CD14-positive monocyte (primary cell): ENCODE results near the gene ANO4. TPM values are rescaled to one million over a fixed set of nuclear protein-coding genes. Genes with fewer than 3 reads are reported as not detected.

Experiments
- DNase-seq, 3 donors: peaks; one replicate each; pipeline ENCODE4 v3.0.0-alpha.2; 2011 to 2022
- H2AFZ ChIP-seq: 2 replicates; pipeline ENCODE4 v1.6.0; 2012; ENCODE audit warnings: mild to moderate bottlenecking, low read depth, low read length, inconsistent platforms; ENCODE audit not compliant: insufficient read depth, poor library complexity, severe bottlenecking
- H3K27ac ChIP-seq, 2 donors: 1 replicate in 1 of 2; 2 replicates in 1 of 2; pipeline ENCODE4 v1.5.1; 2012 to 2013; ENCODE audit warnings: low read length in 2 of 2, control low read depth in 1 of 2, inconsistent platforms in 1 of 2, low read depth in 1 of 2, mild to moderate bottlenecking in 1 of 2
- H3K27me3 ChIP-seq, 2 donors: one replicate each; pipeline versions ENCODE4 v1.6.0 to v1.6.1; 2011 to 2013; ENCODE audit warnings: low read length in 2 of 2; ENCODE audit not compliant: control insufficient read depth in 2 of 2, insufficient read depth in 2 of 2
- H3K36me3 ChIP-seq, 2 donors: replicated peaks in 1 of 2; 1 replicate in 1 of 2; 2 replicates in 1 of 2; pipeline versions ENCODE4 v1.5.1 to v1.6.1; 2012 to 2013; ENCODE audit warnings: low read length in 2 of 2, control low read depth in 1 of 2, inconsistent platforms in 1 of 2, mild to moderate bottlenecking in 1 of 2; ENCODE audit not compliant: insufficient read depth in 2 of 2, control insufficient read depth in 1 of 2
- H3K4me1 ChIP-seq, 2 donors: 1 replicate in 1 of 2; 2 replicates in 1 of 2; pipeline versions ENCODE4 v1.5.1 to v1.6.1; 2012 to 2013; ENCODE audit warnings: low read length in 2 of 2, control low read depth in 1 of 2, inconsistent platforms in 1 of 2, mild to moderate bottlenecking in 1 of 2, moderate library complexity in 1 of 2; ENCODE audit not compliant: insufficient read depth in 2 of 2, control insufficient read depth in 1 of 2
- H3K4me2 ChIP-seq: replicated peaks from 2 replicates; pipeline ENCODE3; 2012; ENCODE audit warnings: low read length, moderate library complexity, mild to moderate bottlenecking; ENCODE audit not compliant: poor library complexity, severe bottlenecking; ENCODE audit errors: extremely low read depth
- H3K4me3 ChIP-seq, 3 experiments: fragments of 200-600 bp in 1 of 3; sonication (generic) in 1 of 3; replicated peaks in 1 of 3; 1 replicate in 2 of 3; 2 replicates in 1 of 3; pipeline ENCODE4 v1.5.1; 2011 to 2013; ENCODE audit warnings: low read length in 3 of 3, mild to moderate bottlenecking in 3 of 3, control low read depth in 2 of 3, low read depth in 2 of 3, inconsistent platforms in 1 of 3, moderate library complexity in 1 of 3
- H3K79me2 ChIP-seq: 2 replicates; pipeline ENCODE4 v1.6.0; 2012; ENCODE audit warnings: mild to moderate bottlenecking, control low read depth, inconsistent platforms, low read length, moderate library complexity; ENCODE audit not compliant: insufficient read depth
- H3K9ac ChIP-seq: 2 replicates; pipeline ENCODE4 v1.6.0; 2017; ENCODE audit warnings: low read length, mild to moderate bottlenecking; ENCODE audit not compliant: insufficient read depth, poor library complexity, severe bottlenecking
- H3K9me3 ChIP-seq, 2 donors: replicated peaks in 1 of 2; 1 replicate in 1 of 2; 2 replicates in 1 of 2; pipeline versions ENCODE4 v1.5.1 to v1.6.1; 2012 to 2013; ENCODE audit warnings: low read length in 2 of 2, control low read depth in 1 of 2; ENCODE audit not compliant: control insufficient read depth in 1 of 2, insufficient read depth in 1 of 2
- H4K20me1 ChIP-seq: 2 replicates; pipeline ENCODE4 v1.6.0; 2012; ENCODE audit warnings: mild to moderate bottlenecking, low read length, control low read depth, moderate library complexity; ENCODE audit not compliant: insufficient read depth
- H3K27ac Mint-ChIP-seq, 7 donors: one replicate each; pipeline ENCODE4 v1.8.0; 2020; ENCODE audit warnings: mild to moderate bottlenecking in 7 of 7, mixed read lengths in 7 of 7, moderate library complexity in 6 of 7, inconsistent platforms in 2 of 7
- H3K27me3 Mint-ChIP-seq, 3 donors: one replicate each; pipeline ENCODE4 v1.8.0; 2021 to 2022; ENCODE audit warnings: low read depth in 3 of 3, mild to moderate bottlenecking in 3 of 3, mixed read lengths in 3 of 3, moderate library complexity in 3 of 3, inconsistent platforms in 1 of 3
- H3K36me3 Mint-ChIP-seq, 2 donors: one replicate each; pipeline ENCODE4 v1.8.0; 2020; ENCODE audit warnings: mixed read lengths in 2 of 2, inconsistent platforms in 1 of 2, mild to moderate bottlenecking in 1 of 2
- H3K4me1 Mint-ChIP-seq: one replicate; pipeline ENCODE4 v1.8.0; 2020; ENCODE audit warnings: mild to moderate bottlenecking, mixed read lengths
- H3K4me3 Mint-ChIP-seq, 2 donors: one replicate each; pipeline ENCODE4 v1.8.0; 2020; ENCODE audit warnings: mild to moderate bottlenecking in 2 of 2, mixed read lengths in 2 of 2, moderate library complexity in 1 of 2
- H3K9me3 Mint-ChIP-seq, 7 donors: one replicate each; pipeline ENCODE4 v1.8.0; 2020 to 2022; ENCODE audit warnings: mixed read lengths in 7 of 7, mild to moderate bottlenecking in 6 of 7, moderate library complexity in 6 of 7, inconsistent platforms in 2 of 7
- CTCF ChIP-seq: fragments of 200-600 bp; IDR thresholded peaks from one replicate; pipeline ENCODE4 v1.8.0; 2022; ENCODE audit warnings: antibody characterized with exemption, mild to moderate bottlenecking
- WGBS: methylation state at CpG from one replicate; pipeline ENCODE4 v1.1.5; 2013; ENCODE audit warnings: missing lambda C conversion rate; ENCODE audit not compliant: insufficient coverage; 5-methylcytosine and 5-hydroxymethylcytosine counted together
- intact Hi-C, 2 donors: fragments of 100-400 bp; cut with micrococcal nuclease; formaldehyde crosslinking; loops; one replicate each; pipeline versions ENCODE4 v1.15.0 to v1.15.1; 2023
- polyA plus RNA-seq, 3 donors: library from polyadenylated mRNA; depleted of rRNA in 1 of 3; unstranded in 2 of 3; stranded (reverse) in 1 of 3; fragments of 300-500 nt in 2 of 3; fragments of >200 nt in 1 of 3; fragmentation: Illumina TruSeq in 2 of 3; gene quantifications; 1 replicate in 2 of 3; 2 replicates in 1 of 3; pipeline ENCODE4 v1.2.3, GENCODE V29; 2012 to 2021

Gene ANO4
- polyA plus RNA-seq, 3 donors = not detected

GRCh38 chr12:100795800-100796179 is 1.2 kb downstream of the ANO4 start:
- Histone ChIP-seq H3K4me3 (no peak overlapping the region), H2AFZ (no peak overlapping the region), H3K4me2 (no peak overlapping the region), H3K27ac (no peak overlapping the region), H4K20me1 (no peaks in the 10 kb centered on the region), H3K9me3 (no peaks in the 10 kb centered on the region), H3K9ac (no peak overlapping the region), H3K36me3 (no peaks in the 10 kb centered on the region), H3K79me2 (no peaks in the 10 kb centered on the region), H3K27me3 (peaks cover 0 to 4% of the 10 kb centered on the region in 2 donors), H3K4me1 (no peaks in the 10 kb centered on the region)
- intact Hi-C loops = no loop called here
- no peak for TF ChIP-seq CTCF
- no peak overlapping the region for H3K27ac Mint-ChIP-seq
- WGBS = no CpG with 5 or more reads among the region's 6 CpGs
- no peak overlapping the region for H3K4me3 Mint-ChIP-seq
- no peaks in the 10 kb centered on the region for H3K4me1 Mint-ChIP-seq
- H3K9me3 Mint-ChIP-seq = peaks cover 0 to 6% (median 2%) of the 10 kb centered on the region in 7 donors
- H3K27me3 Mint-ChIP-seq = peaks cover 12 to 19% (median 14%) of the 10 kb centered on the region in 3 donors
- no peak for DNase-seq
- no peaks in the 10 kb centered on the region for H3K36me3 Mint-ChIP-seq

- H3K4me2 ChIP-seq = no peak overlapping the region
- H4K20me1 ChIP-seq = no peaks in the 10 kb centered on the region
- no peaks in the 10 kb centered on the region for H3K4me1 ChIP-seq
- no peaks in the 10 kb centered on the region for H3K4me1 Mint-ChIP-seq
- H3K4me3 ChIP-seq = no peak overlapping the region
- H3K79me2 ChIP-seq = no peaks in the 10 kb centered on the region
- H3K36me3 ChIP-seq = no peaks in the 10 kb centered on the region
- 100% methylated on average over 2 of the region's 3 CpGs for WGBS
- H3K9ac ChIP-seq = no peak overlapping the region
- H3K9me3 Mint-ChIP-seq = peaks cover 0 to 4% (median 2%) of the 10 kb centered on the region in 7 donors
- no peak overlapping the region for H3K27ac Mint-ChIP-seq
- TF ChIP-seq CTCF = no peak
- no peaks in the 10 kb centered on the region for H3K36me3 Mint-ChIP-seq
- peaks cover 12 to 17% (median 14%) of the 10 kb centered on the region in 3 donors for H3K27me3 Mint-ChIP-seq
- no peak overlapping the region for H2AFZ ChIP-seq
- H3K9me3 ChIP-seq = no peaks in the 10 kb centered on the region
- no peak overlapping the region for H3K4me3 Mint-ChIP-seq
- H3K27me3 ChIP-seq = peaks cover 0 to 4% of the 10 kb centered on the region in 2 donors
- intact Hi-C loops = no loop called here
- no peak overlapping the region for H3K27ac ChIP-seq
- no peak for DNase-seq
These were observed 2.0 kb downstream of the ANO4 start for GRCh38 chr12:100796621-100797020.
